ENCODE results near the gene SMAP1.
"Not testable (repeated sequence)": the region's sequence is repeated elsewhere in the genome, so short reads cannot be mapped to it uniquely, and the experiment has no call there.

Gene SMAP1

GRCh38 chr6:70753870-70754380 lies 86.2 kb downstream of the SMAP1 start:
- no peak for DNase-seq
- no peak overlapping the region for H3K27ac Mint-ChIP-seq
- H3K4me3 Mint-ChIP-seq = no peak overlapping the region
- no peaks in the 10 kb centered on the region for H3K27me3 Mint-ChIP-seq (ENCODE audit: low read depth, poor library complexity)
- no peaks in the 10 kb centered on the region for H3K4me1 Mint-ChIP-seq
- H3K9me3 Mint-ChIP-seq = peaks cover 6% of the 10 kb centered on the region
- peaks cover 9% of the 10 kb centered on the region for H3K36me3 Mint-ChIP-seq (ENCODE audit: low read depth)
- no peak for TF ChIP-seq CTCF (IDR thresholded peaks at IDR 0.05)

GRCh38 chr6:70758883-70759282 lies 91.2 kb downstream of the SMAP1 start:
- no peak for DNase-seq
- H3K27me3 Mint-ChIP-seq (ENCODE audit: low read depth, poor library complexity) = no peaks in the 10 kb centered on the region
- no peaks in the 10 kb centered on the region for H3K4me1 Mint-ChIP-seq
- peaks cover 9% of the 10 kb centered on the region for H3K36me3 Mint-ChIP-seq (ENCODE audit: low read depth)
- H3K27ac Mint-ChIP-seq = no peak overlapping the region
- no peak overlapping the region for H3K4me3 Mint-ChIP-seq
- TF ChIP-seq CTCF (IDR thresholded peaks at IDR 0.05) = no peak
- peaks cover 6% of the 10 kb centered on the region for H3K9me3 Mint-ChIP-seq

- H3K27me3 Mint-ChIP-seq (ENCODE audit: low read depth, poor library complexity) = peaks cover 1% of the 10 kb centered on the region
- no peak for TF ChIP-seq CTCF (IDR thresholded peaks at IDR 0.05)
- H3K4me3 Mint-ChIP-seq = no peak overlapping the region
- no peak overlapping the region for H3K27ac Mint-ChIP-seq
- peaks cover 13% of the 10 kb centered on the region for H3K36me3 Mint-ChIP-seq (ENCODE audit: low read depth)
- no peak for DNase-seq
- peaks cover 22% of the 10 kb centered on the region for H3K9me3 Mint-ChIP-seq
- H3K4me1 Mint-ChIP-seq = no peaks in the 10 kb centered on the region
These were observed 96.2 kb downstream of the SMAP1 start for GRCh38 chr6:70763754-70764510.

- Mint-ChIP-seq H3K36me3 (ENCODE audit: low read depth) (peaks cover 14% of the 10 kb centered on the region), H3K9me3 (peaks cover 24% of the 10 kb centered on the region)
- no peak for TF ChIP-seq CTCF (IDR thresholded peaks at IDR 0.05)
These were observed 97.0 kb downstream of the SMAP1 start for GRCh38 chr6:70764706-70765105.

GRCh38 chr6:70771351-70771750 lies 103.7 kb downstream of the SMAP1 start:
- Mint-ChIP-seq H3K36me3 (ENCODE audit: low read depth) (peaks cover 31% of the 10 kb centered on the region), H3K9me3 (peaks cover 33% of the 10 kb centered on the region), H3K27ac (peak overlapping the region; percentile 86)
- not testable (repeated sequence) for DNase-seq; H3K27me3 Mint-ChIP-seq (ENCODE audit: low read depth, poor library complexity); H3K4me1 Mint-ChIP-seq; H3K4me3 Mint-ChIP-seq

More at GRCh38 chr6:70764706-70765105, 97.0 kb downstream of the SMAP1 start:
- no peaks in the 10 kb centered on the region for H3K4me1 Mint-ChIP-seq
- H3K27me3 Mint-ChIP-seq (ENCODE audit: low read depth, poor library complexity) = peaks cover 4% of the 10 kb centered on the region
- DNase-seq = no peak
- no peak overlapping the region for H3K4me3 Mint-ChIP-seq
- H3K27ac Mint-ChIP-seq = peak overlapping the region; percentile 61

- Mint-ChIP-seq H3K4me3 (no peak overlapping the region), H3K27ac (no peak overlapping the region), H3K36me3 (ENCODE audit: low read depth) (peaks cover 40% of the 10 kb centered on the region), H3K4me1 (no peaks in the 10 kb centered on the region), H3K27me3 (ENCODE audit: low read depth, poor library complexity) (peaks cover 6% of the 10 kb centered on the region), H3K9me3 (peaks cover 29% of the 10 kb centered on the region)
- TF ChIP-seq CTCF (IDR thresholded peaks at IDR 0.05) = no peak
- no peak for DNase-seq
These were observed 112.3 kb downstream of the SMAP1 start for GRCh38 chr6:70779934-70780333.
